ENCODE measurements around the gene LHFPL6. TPM values are rescaled to one million over a fixed set of nuclear protein-coding genes. Genes with fewer than 3 reads are reported as not detected.
A peak's percentile ranks its signal among the peaks of the same experiment; 100 is the strongest.

The LHFPL6 gene
- total and polyA plus RNA-seq, 11 donors, result 34.4 to 74.4 (median 53.2) TPM

DNA sequence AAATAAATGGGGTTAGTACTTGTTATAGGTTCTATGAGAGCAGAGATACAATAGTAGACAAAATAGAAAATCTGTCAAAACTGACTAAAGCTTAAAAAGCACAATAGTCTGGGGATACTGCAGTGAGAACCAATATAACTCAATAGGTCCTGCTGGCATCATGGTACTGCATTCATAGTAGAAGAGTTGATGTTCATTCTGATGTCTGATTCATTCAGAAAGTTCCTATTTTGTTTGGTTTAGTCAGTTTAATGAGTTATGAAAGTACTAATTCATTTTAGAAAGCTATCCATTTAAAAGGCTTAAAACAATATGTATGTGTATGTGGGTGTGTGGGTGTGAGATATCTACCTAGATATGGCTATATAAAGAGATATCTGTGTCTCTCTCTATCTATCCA, 152.8 kb downstream of the LHFPL6 start:
- intact Hi-C loops (cut with DNase I), result loop anchor here in 3 of 10 donors (5.0 to 10.0 kb wide), 3 partner anchors 33 to 65 kb away; no protein-coding TSS in a partner anchor

GRCh38 chr13:39448834-39449233, 154.2 kb downstream of the LHFPL6 start:
- no peak for TF ChIP-seq CTCF (IDR thresholded peaks at IDR 0.05)
- no peak for TF ChIP-seq POLR2A (IDR thresholded peaks at IDR 0.05)
- Histone ChIP-seq H3K27me3 (no peaks in the 10 kb centered on the region), H3K9me3 (no peaks in the 10 kb centered on the region), H3K36me3 (no peaks in the 10 kb centered on the region), H3K4me3 (peak overlapping the region in 1 of 12 donors; percentile 4), H3K27ac (peak overlapping the region in 6 of 12 donors; percentile 15 to 80 (median 26)), H3K4me1 (peaks cover 9 to 92% (median 66%) of the 10 kb centered on the region in 12 donors)
- ATAC-seq, result peak in 3 of 4 donors; percentile 35 to 45 (median 35)
- 39 to 51% (median 45%) methylated on average over 3 of the region's 3 CpGs for WGBS, 4 donors
- intact Hi-C loops (cut with DNase I), result no loop called here
- DNase-seq, result peak in 3 of 5 donors; percentile 35 to 43 (median 39)

More for the DNA sequence above, 152.8 kb downstream of the LHFPL6 start:
- DNase-seq, result no peak
- H3K4me3 ChIP-seq, result no peak overlapping the region
- no peak for TF ChIP-seq CTCF (IDR thresholded peaks at IDR 0.05)
- no peak for TF ChIP-seq POLR2A (IDR thresholded peaks at IDR 0.05)
- H3K27ac ChIP-seq, result peak overlapping the region in 6 of 12 donors; percentile 21 to 84 (median 80)
- no peaks in the 10 kb centered on the region for H3K27me3 ChIP-seq
- no peak for ATAC-seq
- H3K4me1 ChIP-seq, result peaks cover 11 to 93% (median 74%) of the 10 kb centered on the region in 12 donors
- no peaks in the 10 kb centered on the region for H3K36me3 ChIP-seq
- no peaks in the 10 kb centered on the region for H3K9me3 ChIP-seq

GRCh38 chr13:39446865-39447264, 156.1 kb downstream of the LHFPL6 start:
- H3K27me3 ChIP-seq, result no peaks in the 10 kb centered on the region
- intact Hi-C loops (cut with DNase I), result no loop called here
- no peaks in the 10 kb centered on the region for H3K36me3 ChIP-seq
- 80 to 86% (median 84%) methylated on average over 4 of the region's 4 CpGs for WGBS, 4 donors
- DNase-seq (no peak), ATAC-seq (no peak)
- H3K4me3 ChIP-seq, result no peak overlapping the region
- no peaks in the 10 kb centered on the region for H3K9me3 ChIP-seq
- no peak for TF ChIP-seq POLR2A (IDR thresholded peaks at IDR 0.05)
- no peak for TF ChIP-seq CTCF (IDR thresholded peaks at IDR 0.05)
- H3K4me1 ChIP-seq, result peaks cover 3 to 76% (median 48%) of the 10 kb centered on the region in 12 donors
- H3K27ac ChIP-seq, result no peak overlapping the region

DNA sequence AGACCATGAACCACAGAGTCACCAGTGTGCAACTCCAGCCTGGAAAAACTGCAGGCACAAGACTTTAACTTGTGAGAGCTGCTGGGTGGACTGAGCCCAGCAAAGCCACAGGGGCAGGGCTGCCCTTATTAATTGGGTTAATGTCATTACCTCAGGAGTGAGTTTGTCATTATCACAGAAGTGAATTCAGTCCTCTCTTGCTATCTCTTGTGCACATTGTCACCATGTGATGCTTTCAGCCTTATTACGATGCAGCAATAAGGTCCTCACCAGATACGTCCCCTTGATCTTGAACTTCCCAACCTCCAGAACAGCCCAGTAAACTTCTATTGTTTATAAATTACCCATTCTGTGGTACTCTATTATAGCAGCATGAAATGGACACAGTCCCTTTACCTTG, 158.1 kb downstream of the LHFPL6 start:
- WGBS, 4 donors, result 71 to 77% (median 73%) methylated on average over 2 of the region's 2 CpGs
- intact Hi-C loops (cut with DNase I), result no loop called here
- ATAC-seq, result no peak
- no peak overlapping the region for H3K27ac ChIP-seq
- no peak for DNase-seq
- H3K27me3 ChIP-seq, result no peaks in the 10 kb centered on the region
- TF ChIP-seq CTCF (IDR thresholded peaks at IDR 0.05), result no peak
- no peak for TF ChIP-seq POLR2A (IDR thresholded peaks at IDR 0.05)
- H3K4me1 ChIP-seq, result peaks cover 0 to 56% (median 28%) of the 10 kb centered on the region in 12 donors
- no peaks in the 10 kb centered on the region for H3K9me3 ChIP-seq
- H3K36me3 ChIP-seq, result no peaks in the 10 kb centered on the region
- no peak overlapping the region for H3K4me3 ChIP-seq
